Raji (cell line): ENCODE measurements around the gene MDK.

Experiments used
- POLR2A ChIP-seq: IDR thresholded peaks from 2 replicates; pipeline ENCODE4 v1.6.1; 2011; ENCODE audit warnings: low read depth, low read length, control low read depth; ENCODE audit not compliant: insufficient read depth

Gene MDK

GRCh38 chr11:46381048-46381818, at the start of gene MDK:
Gene MDK (plus strand): TSS chr11:46381669. CDS start chr11:46382058, 389 bp downstream.
- TF ChIP-seq POLR2A, result no peak

GRCh38 chr11:46332093-46332567, 49.3 kb upstream of the MDK start:
- no peak for TF ChIP-seq POLR2A

GRCh38 chr11:46332568-46333393, 48.7 kb upstream of the MDK start:
- TF ChIP-seq POLR2A, result no peak

DNA sequence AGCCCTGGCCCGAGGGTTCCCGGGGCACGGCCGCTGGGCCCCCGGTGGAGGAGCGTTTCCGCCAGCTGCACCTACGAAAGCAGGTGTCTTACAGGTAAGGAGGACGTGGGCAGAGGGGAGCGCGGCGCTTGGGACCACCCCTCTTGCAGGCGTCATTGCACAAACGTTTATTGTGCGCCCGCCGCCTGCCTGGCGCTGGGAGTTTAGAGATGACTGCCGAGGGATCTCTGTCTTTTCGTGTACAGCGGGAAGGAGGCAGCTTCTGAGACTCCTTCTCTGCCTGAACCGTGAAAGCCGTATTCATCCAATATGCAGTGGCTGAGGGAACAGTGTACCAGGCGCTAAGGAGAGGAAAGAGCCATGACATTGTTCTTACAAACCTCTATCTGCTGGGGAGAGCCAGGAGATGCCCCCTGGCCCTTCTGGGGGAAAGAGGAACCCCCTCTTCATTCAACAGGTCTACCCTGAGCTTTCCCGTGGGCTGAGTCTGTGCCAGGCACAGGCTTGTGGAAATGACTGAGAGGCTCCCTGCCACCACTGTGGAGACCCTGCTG, 48.0 kb upstream of the MDK start:
- TF ChIP-seq POLR2A, result no peak

- no peak for TF ChIP-seq POLR2A
These were observed 47.3 kb upstream of the MDK start for GRCh38 chr11:46334211-46334610.

DNA sequence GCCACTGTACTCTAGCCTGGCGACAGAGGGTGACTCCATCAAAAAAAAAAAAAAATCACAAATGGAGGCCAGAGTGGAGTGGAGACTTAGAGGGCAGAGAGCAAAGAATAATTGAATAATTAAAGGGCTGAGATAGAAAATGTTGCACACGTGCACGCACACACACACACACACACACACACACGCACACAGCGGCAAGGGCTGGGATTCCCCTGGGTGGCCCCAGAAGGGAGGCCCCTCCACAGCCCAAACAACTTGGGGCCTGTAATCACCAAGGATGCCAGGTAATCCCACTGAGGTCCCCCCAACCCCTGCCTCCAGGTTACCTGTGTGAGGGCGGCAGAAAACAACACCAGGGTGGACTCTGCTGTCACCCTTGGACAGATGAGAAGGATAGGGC, 46.2 kb upstream of the MDK start:
- no peak for TF ChIP-seq POLR2A

DNA sequence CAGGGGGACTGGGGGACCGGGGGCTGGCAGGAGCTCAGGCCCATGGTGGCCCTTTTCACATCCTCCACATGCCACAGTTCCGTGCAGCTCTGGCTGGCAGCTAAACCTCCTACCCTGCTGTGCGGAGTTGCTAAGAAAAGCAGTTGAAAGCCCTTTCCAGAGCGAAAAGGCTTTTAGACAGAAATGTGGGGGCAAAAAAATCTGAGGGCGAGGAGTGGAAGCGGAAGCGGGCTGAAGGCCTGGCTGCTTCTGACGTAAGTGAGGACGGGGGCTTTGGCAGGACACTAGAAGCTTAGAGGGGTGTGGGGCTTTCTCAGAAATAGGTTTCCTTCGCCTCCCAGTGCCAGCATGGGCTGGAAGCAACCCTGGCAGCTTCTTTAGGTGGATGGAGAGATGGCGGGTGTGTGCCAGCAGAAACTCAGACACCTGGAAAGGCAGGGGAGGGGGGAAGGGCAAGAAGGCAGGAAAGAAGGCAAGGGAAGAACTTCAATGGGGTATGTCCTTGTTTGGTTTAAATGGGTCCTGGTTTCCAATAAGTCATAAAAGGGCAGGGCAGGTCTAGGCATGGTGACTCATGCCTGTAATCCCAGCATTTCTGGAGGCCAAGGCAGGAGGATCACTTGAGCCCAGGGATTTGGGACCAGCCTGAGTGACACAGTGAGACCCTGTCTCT, 45.4 kb upstream of the MDK start:
- TF ChIP-seq POLR2A, result no peak

DNA sequence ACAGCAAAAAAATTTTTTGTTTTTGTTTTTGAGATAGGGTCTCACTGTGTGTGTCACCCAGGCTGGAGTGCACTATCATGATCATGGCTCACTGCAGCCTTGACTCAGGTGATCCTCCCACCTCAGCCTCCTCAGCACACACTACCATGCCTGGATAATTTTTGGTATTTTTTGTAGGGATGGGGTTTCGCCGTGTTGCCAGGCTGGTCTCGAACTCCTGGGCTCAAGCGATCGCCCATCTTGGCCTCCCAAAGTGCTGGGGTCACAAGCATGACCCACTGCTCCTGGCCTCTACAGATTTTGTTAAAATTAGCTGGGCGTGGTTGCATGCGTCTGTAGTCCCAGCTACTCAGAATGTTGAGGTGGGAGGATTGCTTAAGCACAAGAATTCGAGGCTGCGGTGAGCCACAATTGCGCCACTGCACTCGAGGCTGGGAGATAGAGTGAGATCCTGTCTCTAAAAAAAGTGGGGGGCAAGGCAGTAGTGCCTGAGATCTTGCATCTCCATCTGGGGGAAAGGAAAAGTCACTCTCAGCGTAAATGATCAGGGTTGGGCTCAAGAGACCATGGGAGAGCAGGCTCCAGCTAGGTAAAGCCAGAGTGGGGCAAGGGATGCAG, 44.8 kb upstream of the MDK start:
- TF ChIP-seq POLR2A, result no peak

- no peak for TF ChIP-seq POLR2A
These were observed 43.7 kb upstream of the MDK start for GRCh38 chr11:46337626-46338345.

- TF ChIP-seq POLR2A, result no peak
These were observed 42.9 kb upstream of the MDK start for GRCh38 chr11:46338636-46338987.

DNA sequence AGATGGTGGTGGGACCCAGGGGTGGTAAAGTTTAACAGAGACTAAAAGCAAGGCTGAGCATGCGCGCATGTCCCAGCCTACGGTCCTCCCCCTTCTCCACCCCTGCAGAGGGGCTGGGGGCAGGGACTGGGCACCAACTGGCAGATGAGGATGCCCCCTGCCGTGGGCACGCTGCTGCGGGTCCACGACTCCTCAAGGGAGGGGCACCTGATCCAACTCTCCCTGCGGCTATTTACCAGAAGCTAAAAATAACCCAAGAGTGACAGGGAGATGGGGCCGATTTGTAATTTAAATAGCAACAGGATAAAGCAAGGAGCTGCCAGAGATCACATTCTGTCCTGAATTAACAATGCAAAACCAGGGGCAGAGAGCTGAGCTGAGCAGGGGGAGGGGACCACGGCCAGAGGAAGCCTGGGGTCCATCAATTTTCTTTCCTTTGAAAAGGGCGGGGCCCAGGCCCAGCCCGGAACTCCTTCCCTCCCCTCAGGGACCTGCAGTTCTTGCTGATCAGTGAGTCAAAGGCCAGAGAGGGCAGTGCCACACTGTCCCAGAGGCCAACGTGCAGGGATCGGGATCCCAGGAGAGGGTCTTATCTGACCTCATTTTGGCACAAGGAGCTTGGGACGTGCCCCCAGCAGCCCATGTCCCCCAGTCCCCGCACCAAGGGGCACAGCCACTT, 42.3 kb upstream of the MDK start:
- TF ChIP-seq POLR2A, result no peak

DNA sequence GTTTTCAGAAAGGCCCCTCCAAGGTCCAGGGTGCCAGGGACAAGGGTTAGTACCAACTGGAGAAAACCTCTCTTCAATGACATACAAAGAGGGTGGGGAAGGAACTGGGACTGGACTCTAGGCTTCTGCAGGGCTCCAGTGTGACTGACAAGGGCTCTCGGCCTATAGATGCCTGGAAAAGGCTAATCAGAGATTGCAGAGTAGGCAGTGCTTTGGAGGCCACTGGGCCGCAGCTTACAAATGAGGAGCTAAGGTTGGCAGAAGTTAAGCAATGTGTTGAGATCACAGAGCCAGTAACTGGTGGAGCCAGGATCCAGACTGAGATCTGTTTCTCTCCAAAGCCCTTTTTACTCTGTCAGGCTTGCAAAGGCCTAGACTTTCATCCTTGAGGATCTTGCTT, 41.7 kb upstream of the MDK start:
- no peak for TF ChIP-seq POLR2A

GRCh38 chr11:46341454-46341853, 40.0 kb upstream of the MDK start:
- no peak for TF ChIP-seq POLR2A

DNA sequence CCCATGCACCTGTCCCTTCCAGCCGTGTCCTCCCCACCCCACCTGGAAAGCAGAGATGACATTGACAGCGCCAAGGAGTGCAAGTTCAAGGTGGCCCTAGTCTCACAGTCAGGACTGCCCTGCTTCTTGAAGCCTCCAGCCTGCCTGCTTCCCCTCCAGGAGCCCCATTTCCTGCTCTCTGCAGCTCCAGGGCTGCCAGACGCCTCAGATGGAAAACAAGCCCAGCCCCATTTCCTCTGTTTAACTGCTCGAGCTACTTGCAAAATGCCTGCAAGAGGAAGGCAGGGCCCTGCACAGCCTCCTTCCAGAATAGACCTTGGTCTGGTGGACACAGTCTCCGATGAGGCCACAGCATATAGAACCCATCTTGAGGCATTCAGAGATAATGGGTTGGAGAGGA, 39.2 kb upstream of the MDK start:
- TF ChIP-seq POLR2A, result no peak

- no peak for TF ChIP-seq POLR2A
These were observed 37.9 kb upstream of the MDK start for GRCh38 chr11:46343520-46343919.
